GM10266 (cell line): ENCODE measurements around the gene EAF1.
A peak's percentile ranks its signal among the peaks of the same experiment; 100 is the strongest.
"Not testable (repeated sequence)": the region's sequence is repeated elsewhere in the genome, so short reads cannot be mapped to it uniquely, and the experiment has no call there.

Experiments used
- DNase-seq: peaks from one replicate; pipeline ENCODE4 v3.0.0; 2012; ENCODE audit errors: extremely low spot score
- CTCF ChIP-seq: IDR thresholded peaks from 2 replicates; pipeline ENCODE4 v1.5.1; 2012; ENCODE audit warnings: mild to moderate bottlenecking, low read depth; ENCODE audit not compliant: control insufficient read depth, insufficient read depth; ENCODE audit errors: missing control alignments

EAF1 gene

DNA sequence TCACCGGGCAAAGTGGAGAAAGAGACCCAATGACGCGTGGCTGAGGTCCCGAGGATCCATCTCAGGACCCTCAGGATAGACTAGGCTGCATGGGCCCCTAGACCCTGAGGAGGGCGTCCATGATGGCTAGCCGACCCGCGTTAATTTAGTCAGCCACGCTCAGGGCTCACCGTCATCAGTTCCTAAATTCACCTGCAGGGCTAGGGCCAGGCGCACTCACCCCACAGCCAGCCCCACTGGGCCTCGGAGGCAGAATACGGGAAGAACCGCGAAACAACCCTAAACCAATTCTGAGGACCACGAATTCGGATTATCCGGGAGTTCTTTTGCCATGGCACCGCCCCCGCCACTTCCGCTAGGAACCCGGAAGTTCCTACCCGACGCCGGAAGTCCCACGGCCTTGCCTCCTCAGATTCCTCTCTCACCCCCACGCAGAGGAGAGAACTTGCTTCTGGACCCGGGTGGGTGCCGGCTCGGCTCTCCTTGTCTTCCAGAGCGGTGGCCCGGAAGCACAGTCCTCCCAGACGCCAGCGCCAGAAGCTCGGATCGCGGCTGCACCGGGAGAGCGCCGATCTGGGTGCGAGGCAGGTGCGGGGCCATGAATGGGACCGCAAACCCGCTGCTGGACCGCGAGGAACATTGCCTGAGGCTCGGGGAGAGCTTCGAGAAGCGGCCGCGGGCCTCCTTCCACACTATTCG is at the start of gene EAF1, which contains the start of gene METTL6:
EAF1 (plus strand) TSS at position 417 of the 699 bp plus-strand sequence; CDS start at position 599, 182 bp downstream.
METTL6 (minus strand) TSS at position 363 of the 699 bp plus-strand sequence. CDS start 1,033 bp downstream, outside the sequence.
- peak; percentile 80 for DNase-seq
- TF ChIP-seq CTCF: no peak

DNA sequence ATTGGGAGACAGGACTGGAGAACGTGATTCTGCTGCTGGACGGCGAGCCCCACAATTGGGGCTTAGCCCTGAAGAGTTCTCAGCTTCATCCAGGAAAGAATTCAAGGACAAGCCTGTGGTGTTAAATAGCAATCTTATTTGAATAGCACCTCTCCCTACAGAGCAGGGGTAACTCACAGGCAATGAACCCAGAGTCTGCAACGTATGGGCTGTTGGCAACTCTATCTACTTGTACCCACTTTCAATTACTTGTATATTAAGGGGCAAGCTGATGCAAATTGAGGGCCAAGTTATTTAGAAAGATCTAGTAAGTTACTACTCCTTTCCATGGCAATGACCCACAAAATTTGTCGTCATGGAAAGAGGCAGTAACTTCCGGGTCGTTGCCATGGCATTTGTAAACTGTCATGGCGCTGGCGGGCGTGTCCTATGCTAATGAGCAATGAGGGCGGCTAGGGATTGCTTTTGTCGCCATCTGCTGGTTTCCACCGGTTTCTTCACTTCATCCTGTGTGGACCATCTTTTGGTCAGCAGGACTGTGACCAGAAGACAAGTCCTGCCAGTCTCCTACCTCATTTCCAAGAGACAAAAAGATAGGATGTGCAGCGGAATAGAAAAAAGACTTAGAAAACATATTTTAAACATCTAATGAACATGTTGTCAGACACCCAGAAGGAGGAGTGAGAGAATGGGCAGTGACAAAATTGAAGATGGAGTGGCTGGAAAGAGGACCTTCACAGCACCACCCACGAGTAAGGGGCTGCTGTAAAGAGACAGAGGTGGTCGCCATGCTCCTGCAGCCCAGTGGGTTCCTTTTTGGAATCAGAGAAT is 49.2 kb upstream of the EAF1 start:
- TF ChIP-seq CTCF: peak; percentile 74
- DNase-seq: peak; percentile 74

DNA sequence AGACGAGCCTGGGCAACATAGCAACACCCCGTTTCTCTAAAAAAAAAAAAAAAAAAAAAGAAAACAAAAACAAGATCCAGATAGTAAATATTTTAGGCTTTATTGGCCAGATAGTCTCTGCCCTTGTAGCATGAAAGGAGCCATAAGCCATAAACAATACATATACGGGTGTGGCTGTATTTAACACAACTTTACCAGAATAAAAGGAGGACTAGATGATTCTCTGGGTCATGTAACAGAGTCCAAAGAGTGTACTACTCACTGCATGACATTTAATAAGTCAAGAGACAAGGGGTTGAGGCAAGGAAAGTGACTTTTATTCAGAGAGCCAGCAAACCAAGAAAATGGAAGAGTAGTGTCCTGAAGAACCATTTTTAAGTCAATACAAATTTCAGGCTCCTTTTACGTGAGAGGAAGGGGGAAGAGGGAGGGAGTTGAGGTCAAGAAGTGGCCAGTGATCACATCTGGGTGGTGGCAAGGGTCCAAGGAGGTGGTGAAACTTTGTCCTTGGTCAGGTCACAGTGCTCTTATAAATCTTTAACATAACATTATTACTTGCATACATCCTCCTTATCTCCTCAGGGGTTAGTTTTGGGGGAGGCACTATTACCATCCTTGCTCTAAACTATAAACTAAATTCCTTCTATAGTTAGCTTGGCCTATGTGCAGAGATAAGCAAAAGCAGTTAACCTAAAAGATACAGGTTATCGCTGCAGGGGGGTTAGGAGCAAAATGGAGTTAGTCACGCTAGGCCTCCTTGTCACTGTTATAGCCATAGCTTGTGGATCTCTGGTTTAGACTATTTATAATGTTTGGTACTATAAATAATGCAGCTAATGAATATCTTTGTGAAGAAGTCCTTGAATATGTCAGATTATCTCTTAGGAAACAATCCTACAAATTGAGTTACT is 46.2 kb upstream of the EAF1 start:
- no peak for DNase-seq
- no peak for TF ChIP-seq CTCF

DNA sequence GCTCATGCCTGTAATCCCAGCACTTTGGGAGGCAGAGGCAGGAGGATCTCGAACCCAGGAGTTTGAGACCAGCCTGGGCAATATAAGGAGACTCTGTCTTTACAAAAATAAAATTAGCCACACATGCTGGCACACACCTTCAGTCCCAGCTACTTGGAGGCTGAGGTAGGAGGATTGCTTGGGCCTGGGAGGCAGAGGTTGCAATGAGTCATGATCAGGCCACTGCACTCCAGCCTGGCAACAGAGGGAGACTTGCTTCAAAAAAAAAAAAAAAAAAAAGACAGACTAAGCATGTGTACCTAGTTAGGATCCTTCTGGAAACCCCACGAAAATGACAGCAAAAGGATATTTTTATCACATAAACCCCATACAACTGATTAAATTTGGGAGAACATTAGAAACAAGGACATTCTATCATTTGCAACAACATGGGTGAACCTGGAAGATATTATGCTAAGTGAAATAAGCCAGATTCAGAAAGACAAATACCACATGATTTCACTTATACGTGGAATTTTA is 44.9 kb upstream of the EAF1 start:
- DNase-seq: no peak

GRCh38 chr3:15384510-15385237 is 42.7 kb upstream of the EAF1 start:
- no peak for TF ChIP-seq CTCF
- DNase-seq: peak; percentile 70

More for the DNA sequence above, 44.9 kb upstream of the EAF1 start:
- TF ChIP-seq CTCF: no peak

DNA sequence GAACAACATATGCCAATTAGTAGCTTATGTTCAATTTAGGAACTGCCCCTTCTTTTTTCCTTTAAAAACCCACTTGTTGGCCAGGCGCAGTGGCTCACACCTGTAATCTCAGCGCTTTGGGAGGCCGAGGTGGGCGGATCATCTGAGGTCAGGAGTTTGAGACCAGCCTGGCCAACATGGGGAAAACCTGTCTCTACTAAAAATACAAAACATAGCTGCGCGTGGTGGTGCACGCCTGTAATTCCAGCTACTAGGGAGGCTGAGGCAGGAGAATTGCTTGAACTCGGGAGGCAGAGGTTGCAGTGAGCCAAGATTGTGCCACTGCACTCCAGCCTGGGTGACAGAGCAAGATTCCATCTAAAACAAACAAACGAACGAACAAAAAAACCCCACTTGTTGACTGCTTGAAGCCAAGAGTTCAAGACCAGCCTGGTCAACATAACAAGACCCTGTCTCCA is 42.1 kb upstream of the EAF1 start:
- not testable (repeated sequence) for DNase-seq
